HPDE6-E6E7 (cell line): ENCODE data around the gene UGT1A8.
A peak's percentile ranks its signal among the peaks of the same experiment; 100 is the strongest.
"Not testable (repeated sequence)": the region's sequence is repeated elsewhere in the genome, so short reads cannot be mapped to it uniquely, and the experiment has no call there.

Source experiments
- DNase-seq: peaks from one replicate; pipeline ENCODE4 v3.0.0; 2011; ENCODE audit warnings: missing footprints; ENCODE audit errors: extremely low spot score

Gene UGT1A8

GRCh38 chr2:233714121-233714520 lies 96.7 kb downstream of the UGT1A8 start:
- DNase-seq, result no peak

- no peak for DNase-seq
These were observed 101.1 kb downstream of the UGT1A8 start, which contains the start of gene UGT1A4 for GRCh38 chr2:233718552-233718951. TSS of gene UGT1A4 (plus strand) at chr2:233718736. CDS start at chr2:233718821, 85 bp downstream.

- no peak for DNase-seq
These were observed 111.4 kb downstream of the UGT1A8 start, which contains the start of gene UGT1A3 for GRCh38 chr2:233728723-233729301. TSS of gene UGT1A3 (plus strand) at chr2:233729042. CDS start at chr2:233729127, 85 bp downstream.

GRCh38 chr2:233736868-233737653 lies 119.6 kb downstream of the UGT1A8 start:
- not testable (repeated sequence) for DNase-seq

- no peak for DNase-seq
These were observed 123.4 kb downstream of the UGT1A8 start for GRCh38 chr2:233740870-233741269.

DNA sequence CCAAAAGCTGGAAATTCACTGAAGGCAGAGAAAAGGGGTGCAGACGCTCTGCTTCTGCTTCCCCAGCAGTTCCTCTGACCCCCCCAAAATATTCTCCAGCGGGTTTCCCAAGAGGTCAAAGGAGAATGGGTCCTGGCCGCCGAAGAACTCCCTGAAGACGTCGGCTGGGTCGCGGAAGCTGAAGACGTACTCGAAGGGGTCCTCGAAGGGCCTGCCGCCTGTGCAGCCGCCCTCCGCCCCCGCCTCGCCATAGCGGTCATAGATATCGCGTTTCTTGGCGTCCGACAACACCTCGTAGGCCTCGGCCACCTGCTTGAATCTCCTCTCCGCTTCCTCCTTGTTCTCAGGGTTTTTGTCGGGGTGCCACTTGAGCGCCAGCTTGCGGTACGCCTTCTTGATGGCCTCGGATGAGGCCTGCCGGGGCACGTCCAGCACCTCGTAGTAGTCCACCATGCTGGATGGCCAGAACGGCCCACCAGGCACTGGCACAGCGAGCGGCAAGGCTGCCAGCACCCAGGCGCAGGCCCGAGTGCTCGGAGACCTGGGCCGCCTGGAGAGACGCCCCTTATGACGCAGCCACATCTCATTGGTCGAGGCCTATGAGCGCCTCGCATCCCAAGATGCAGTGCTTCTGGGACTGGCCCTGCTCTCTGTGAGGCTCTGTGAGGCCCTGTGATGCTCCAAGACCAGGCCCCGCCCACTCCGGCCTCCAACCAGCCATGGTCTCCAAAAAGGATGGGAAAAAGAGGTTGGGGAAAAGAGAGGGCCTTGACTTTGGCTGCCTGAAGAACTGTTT lies 126.2 kb downstream of the UGT1A8 start:
- DNase-seq, result no peak

- no peak for DNase-seq
These were observed 127.8 kb downstream of the UGT1A8 start for GRCh38 chr2:233745073-233745755.

DNA sequence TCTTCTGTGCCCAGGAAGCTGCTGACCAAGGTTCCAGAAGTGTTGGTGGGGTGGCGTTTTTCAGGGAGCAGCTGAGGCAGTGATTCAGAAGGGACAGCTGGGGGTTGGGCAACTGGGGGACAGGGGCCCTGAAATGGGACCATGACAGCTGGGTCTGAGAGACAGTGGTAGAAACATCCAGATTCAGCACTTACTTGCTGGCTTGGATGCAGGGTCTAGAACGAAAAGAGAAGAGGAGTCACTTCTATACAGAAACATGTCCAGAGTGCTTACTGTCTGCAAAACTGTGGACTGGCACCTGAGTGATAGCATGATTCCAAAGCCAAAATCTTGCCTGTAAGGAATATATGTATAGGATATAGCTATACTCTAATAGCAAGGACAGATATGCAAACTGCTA lies 128.4 kb downstream of the UGT1A8 start:
- DNase-seq, result not testable (repeated sequence)

- no peak for DNase-seq
These were observed 129.2 kb downstream of the UGT1A8 start for GRCh38 chr2:233746475-233747282.

DNA sequence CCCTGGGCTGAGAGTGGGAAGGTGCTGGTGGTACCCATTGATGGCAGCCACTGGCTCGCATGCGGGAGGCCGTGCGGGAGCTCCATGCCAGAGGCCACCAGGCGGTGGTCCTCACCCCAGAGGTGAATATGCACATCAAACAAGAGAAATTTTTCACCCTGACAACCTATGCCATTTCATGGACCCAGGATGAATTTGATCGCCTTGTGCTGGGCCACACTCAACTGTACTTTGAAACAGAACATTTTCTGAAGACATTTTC lies 129.8 kb downstream of the UGT1A8 start:
- DNase-seq, result no peak

GRCh38 chr2:233750689-233751088 lies 133.3 kb downstream of the UGT1A8 start:
- not testable (repeated sequence) for DNase-seq

DNA sequence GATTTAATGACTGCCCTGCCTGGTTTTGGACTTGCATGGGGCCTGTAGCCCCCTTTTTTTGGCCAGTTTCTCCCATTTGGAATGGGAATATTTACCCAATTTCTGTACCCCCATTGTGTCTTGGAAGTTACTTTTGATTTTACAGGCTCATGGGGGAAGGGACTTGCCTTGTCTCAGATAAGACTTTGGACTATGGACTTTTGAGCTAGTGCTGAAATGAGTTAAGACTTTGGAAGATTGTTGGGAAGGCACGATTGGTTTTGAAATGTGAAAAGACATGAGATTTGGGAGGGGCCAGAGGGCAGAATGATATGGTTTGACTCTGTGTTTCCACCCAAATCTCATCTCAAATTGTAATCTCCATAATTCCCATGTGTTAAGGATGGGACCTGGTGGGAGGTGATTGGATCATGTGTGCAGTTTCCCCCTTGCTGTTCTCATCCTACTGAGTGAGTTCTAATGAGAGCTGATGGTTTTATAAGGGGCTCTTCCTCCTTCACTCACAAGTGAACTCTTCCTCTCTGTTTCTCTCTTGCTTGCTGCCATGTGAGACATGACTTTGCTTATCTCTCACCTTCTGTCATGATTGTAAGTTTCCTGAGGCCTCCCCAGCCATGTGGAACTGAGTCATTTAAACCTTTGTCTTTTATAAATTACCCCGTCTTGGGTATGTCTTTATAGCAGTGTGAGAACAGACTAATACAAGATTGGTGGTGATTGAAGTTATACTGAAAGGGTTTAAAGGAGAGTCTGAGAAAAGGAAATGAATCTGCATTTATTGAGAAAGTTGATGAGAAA lies 134.0 kb downstream of the UGT1A8 start:
- DNase-seq, result not testable (repeated sequence)

- no peak for DNase-seq
These were observed 137.6 kb downstream of the UGT1A8 start for GRCh38 chr2:233754872-233755611.

DNA sequence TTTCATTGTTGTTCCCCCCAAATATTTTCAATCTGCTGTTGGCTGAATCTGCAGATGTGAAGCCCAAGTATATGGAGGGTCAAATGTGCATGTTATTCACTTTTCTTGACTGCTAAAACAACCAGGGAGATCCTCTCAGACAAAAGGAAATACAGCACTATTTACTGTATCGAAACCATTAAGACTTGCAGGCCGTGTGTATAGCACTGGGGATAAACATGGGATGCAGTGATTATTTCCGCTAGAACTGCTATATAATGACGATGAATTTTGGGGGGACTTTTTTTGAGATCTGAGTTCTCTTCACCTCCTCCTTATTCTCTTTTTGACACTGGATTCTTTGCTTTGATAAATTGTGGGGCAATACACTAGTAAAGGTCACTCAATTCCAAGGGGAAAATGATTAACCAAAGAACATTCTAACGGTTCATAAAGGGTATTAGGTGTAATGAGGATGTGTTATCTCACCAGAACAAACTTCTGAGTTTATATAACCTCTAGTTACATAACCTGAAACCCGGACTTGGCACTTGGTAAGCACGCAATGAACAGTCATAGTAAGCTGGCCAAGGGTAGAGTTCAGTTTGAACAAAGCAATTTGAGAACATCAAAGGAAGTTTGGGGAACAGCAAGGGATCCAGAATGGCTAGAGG lies 139.1 kb downstream of the UGT1A8 start:
- DNase-seq, result no peak

- no peak for DNase-seq
These were observed 140.7 kb downstream of the UGT1A8 start for GRCh38 chr2:233758141-233758540.

DNA sequence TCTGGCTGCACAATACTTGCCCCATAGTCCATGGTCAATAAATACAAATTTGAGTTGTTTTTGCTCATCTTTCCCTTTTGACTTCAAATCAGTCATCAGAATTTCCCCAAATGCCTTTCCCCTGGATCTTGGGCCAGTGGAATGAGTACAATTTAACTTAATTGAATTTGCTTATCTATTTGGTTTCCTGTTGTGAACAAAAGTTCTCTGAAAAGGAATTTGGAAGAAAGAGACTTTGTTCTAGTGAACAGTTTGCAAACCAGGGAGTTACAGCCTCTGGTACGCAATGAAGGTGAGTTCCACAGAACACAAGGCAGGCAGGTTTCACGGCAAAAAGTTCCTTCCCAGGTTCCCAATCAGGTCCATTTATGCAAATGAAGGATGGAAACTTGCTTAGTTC lies 141.4 kb downstream of the UGT1A8 start:
- no peak for DNase-seq

GRCh38 chr2:233760043-233760442 lies 142.6 kb downstream of the UGT1A8 start, which contains the start of gene UGT1A1:
TSS of gene UGT1A1 (plus strand) at chr2:233760270. CDS start at chr2:233760288, 18 bp downstream.
- DNase-seq, result no peak

DNA sequence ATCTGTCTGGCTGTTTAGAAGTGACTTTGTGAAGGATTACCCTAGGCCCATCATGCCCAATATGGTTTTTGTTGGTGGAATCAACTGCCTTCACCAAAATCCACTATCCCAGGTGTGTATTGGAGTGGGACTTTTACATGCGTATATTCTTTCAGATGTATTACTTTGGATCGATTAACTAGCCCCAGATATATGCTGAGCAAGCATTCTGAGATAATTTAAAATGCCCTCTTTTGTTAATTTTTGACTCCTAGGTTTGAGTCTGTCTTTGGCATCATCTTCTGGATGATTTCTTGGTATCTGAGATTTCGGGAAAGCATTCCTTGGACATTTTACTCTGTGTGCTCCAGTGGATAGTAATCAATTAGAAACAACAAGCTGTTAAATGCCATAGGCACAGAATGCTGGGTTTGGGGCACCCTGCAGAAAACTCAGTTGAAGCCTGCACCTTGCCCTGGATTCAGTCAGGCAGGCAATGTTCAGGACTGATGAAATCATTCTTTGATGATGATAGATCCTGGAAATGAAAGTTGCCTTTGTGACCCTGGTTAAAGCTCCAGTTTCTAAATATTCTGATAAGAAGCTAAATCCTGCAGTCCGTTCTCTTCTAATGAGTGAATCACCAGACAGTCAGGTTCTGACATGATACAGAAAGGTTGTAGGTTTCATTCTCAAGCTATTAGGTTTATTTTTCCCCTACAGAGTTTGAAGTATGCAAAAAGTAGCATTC lies 143.8 kb downstream of the UGT1A8 start:
- peak; percentile 70 for DNase-seq
